ENCODE data around the gene EHD1.

GRCh38 chr11:64856382-64857227 is 21.8 kb downstream of the EHD1 start:
- TF ChIP-seq EZH2 (IDR thresholded peaks at IDR 0.05; ENCODE audit: low read length, missing control alignments) = no peak
- TF ChIP-seq, protein P1, sequence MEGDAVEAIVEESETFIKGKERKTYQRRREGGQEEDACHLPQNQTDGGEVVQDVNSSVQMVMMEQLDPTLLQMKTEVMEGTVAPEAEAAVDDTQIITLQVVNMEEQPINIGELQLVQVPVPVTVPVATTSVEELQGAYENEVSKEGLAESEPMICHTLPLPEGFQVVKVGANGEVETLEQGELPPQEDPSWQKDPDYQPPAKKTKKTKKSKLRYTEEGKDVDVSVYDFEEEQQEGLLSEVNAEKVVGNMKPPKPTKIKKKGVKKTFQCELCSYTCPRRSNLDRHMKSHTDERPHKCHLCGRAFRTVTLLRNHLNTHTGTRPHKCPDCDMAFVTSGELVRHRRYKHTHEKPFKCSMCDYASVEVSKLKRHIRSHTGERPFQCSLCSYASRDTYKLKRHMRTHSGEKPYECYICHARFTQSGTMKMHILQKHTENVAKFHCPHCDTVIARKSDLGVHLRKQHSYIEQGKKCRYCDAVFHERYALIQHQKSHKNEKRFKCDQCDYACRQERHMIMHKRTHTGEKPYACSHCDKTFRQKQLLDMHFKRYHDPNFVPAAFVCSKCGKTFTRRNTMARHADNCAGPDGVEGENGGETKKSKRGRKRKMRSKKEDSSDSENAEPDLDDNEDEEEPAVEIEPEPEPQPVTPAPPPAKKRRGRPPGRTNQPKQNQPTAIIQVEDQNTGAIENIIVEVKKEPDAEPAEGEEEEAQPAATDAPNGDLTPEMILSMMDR (conservative IDR thresholded peaks at IDR 0.05 in 1 of 2, IDR thresholded peaks at IDR 0.05 in 1 of 2; ENCODE audit: low read depth in 1 of 2, low read length in 2 of 2) = no peak

All from fibroblast of lung (primary cell).